Right forelimb (tissue), 1 donor: ENCODE data around the gene DUXB.

Experiments used
- DNase-seq: peaks from one replicate; pipeline ENCODE4 v3.0.0-alpha.2; 2018

Gene DUXB

GRCh38 chr16:75660321-75660720, 40.9 kb downstream of the DUXB start:
- DNase-seq, result no peak

- no peak for DNase-seq
Measured at GRCh38 chr16:75658175-75658574, 43.1 kb downstream of the DUXB start.

GRCh38 chr16:75653922-75654321, 47.3 kb downstream of the DUXB start:
- no peak for DNase-seq

GRCh38 chr16:75648265-75649076, 52.8 kb downstream of the DUXB start:
- peak; percentile 92 for DNase-seq

- peak; percentile 95 for DNase-seq
Measured at GRCh38 chr16:75647492-75648264, 53.6 kb downstream of the DUXB start, which contains the start of the genes KARS1 and TERF2IP. Gene KARS1, minus strand, starts transcription at chr16:75647665. Its CDS starts 26 bp downstream, at chr16:75647639. Gene TERF2IP, plus strand, starts transcription at chr16:75647773. Its CDS starts 110 bp downstream, at chr16:75647883.

- no peak for DNase-seq
Measured at GRCh38 chr16:75647112-75647491, 54.2 kb downstream of the DUXB start.

GRCh38 chr16:75644240-75645012, 56.8 kb downstream of the DUXB start:
- no peak for DNase-seq
